GM23338 (cell line): ENCODE data around the gene NSRP1.

ENCODE experiments used
- CREB1 ChIP-seq: fragments of 250-450 bp; sonication (Bioruptor Pico); IDR thresholded peaks from 2 replicates; pipeline ENCODE4 v1.5.0; 2020; ENCODE audit warnings: low read depth, mild to moderate bottlenecking, moderate library complexity
- EZH2 ChIP-seq: fragments of 200-600 bp; sonication (generic); IDR thresholded peaks from one replicate; pipeline ENCODE4 v1.8.0; 2017; ENCODE audit warnings: antibody characterized with exemption, mild to moderate bottlenecking, low read depth; ENCODE audit not compliant: unreplicated experiment
- EZH2phosphoT487 ChIP-seq: fragments of 200-600 bp; sonication (generic); IDR thresholded peaks from one replicate; pipeline ENCODE4 v1.8.1; 2018; ENCODE audit warnings: antibody characterized with exemption; ENCODE audit not compliant: unreplicated experiment
- JUNB ChIP-seq: IDR thresholded peaks from one replicate; pipeline ENCODE4 v1.6.1; 2016; ENCODE audit warnings: antibody characterized with exemption; ENCODE audit not compliant: unreplicated experiment
- NANOG ChIP-seq: IDR thresholded peaks from 2 replicates; pipeline ENCODE4 v1.6.1; 2016; ENCODE audit warnings: antibody characterized with exemption, borderline replicate concordance
- POLR2AphosphoS5 ChIP-seq: IDR thresholded peaks from 2 replicates; pipeline ENCODE4 v1.6.1; 2016; ENCODE audit warnings: antibody characterized with exemption, low read depth
- STAT1 ChIP-seq: IDR thresholded peaks from one replicate; pipeline ENCODE4 v1.6.1; 2016; ENCODE audit warnings: antibody characterized with exemption; ENCODE audit not compliant: unreplicated experiment
- ZNF114 ChIP-seq: fragments of 250-450 bp; sonication (Bioruptor Pico); IDR thresholded peaks from 2 replicates; pipeline ENCODE4 v1.5.0; 2020; ENCODE audit warnings: mild to moderate bottlenecking, moderate library complexity
- ZNF462 ChIP-seq: fragments of 250-450 bp; sonication (Bioruptor Pico); IDR thresholded peaks from 2 replicates; pipeline ENCODE4 v1.5.0; 2020; ENCODE audit warnings: mild to moderate bottlenecking, moderate library complexity
- TF ChIP-seq, protein P1 (sequence below), 2 experiments: fragments of 200-600 bp in 1 of 2; sonication (generic) in 1 of 2; conservative IDR thresholded peaks; 2 replicates each; pipeline versions ENCODE4 v1.5.1 to v1.6.1; 2016 to 2017; ENCODE audit warnings: antibody characterized with exemption in 2 of 2, low read depth in 2 of 2, mild to moderate bottlenecking in 2 of 2, moderate library complexity in 1 of 2
- TF ChIP-seq, protein P2 (sequence below): IDR thresholded peaks from one replicate; pipeline ENCODE4 v1.6.1; 2018; ENCODE audit warnings: antibody characterized with exemption; ENCODE audit not compliant: unreplicated experiment
- TF ChIP-seq, protein P3 (sequence below): IDR thresholded peaks from 2 replicates; pipeline ENCODE4 v1.6.1; 2016; ENCODE audit warnings: antibody characterized with exemption

GRCh38 chr17:30134551-30134950 is 17.9 kb downstream of the NSRP1 start:
- TF ChIP-seq EZH2 (no peak), JUNB (no peak), CREB1 (CRISPR knock-in tag) (no peak), POLR2AphosphoS5 (no peak), EZH2phosphoT487 (no peak), ZNF114 (no peak), NANOG (no peak), STAT1 (no peak), ZNF462 (CRISPR knock-in tag) (no peak)
- TF ChIP-seq, protein P1, sequence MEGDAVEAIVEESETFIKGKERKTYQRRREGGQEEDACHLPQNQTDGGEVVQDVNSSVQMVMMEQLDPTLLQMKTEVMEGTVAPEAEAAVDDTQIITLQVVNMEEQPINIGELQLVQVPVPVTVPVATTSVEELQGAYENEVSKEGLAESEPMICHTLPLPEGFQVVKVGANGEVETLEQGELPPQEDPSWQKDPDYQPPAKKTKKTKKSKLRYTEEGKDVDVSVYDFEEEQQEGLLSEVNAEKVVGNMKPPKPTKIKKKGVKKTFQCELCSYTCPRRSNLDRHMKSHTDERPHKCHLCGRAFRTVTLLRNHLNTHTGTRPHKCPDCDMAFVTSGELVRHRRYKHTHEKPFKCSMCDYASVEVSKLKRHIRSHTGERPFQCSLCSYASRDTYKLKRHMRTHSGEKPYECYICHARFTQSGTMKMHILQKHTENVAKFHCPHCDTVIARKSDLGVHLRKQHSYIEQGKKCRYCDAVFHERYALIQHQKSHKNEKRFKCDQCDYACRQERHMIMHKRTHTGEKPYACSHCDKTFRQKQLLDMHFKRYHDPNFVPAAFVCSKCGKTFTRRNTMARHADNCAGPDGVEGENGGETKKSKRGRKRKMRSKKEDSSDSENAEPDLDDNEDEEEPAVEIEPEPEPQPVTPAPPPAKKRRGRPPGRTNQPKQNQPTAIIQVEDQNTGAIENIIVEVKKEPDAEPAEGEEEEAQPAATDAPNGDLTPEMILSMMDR (conservative IDR thresholded peaks at IDR 0.05; ENCODE audit: low read depth in 2 of 2) = no peak
- TF ChIP-seq, protein P2, sequence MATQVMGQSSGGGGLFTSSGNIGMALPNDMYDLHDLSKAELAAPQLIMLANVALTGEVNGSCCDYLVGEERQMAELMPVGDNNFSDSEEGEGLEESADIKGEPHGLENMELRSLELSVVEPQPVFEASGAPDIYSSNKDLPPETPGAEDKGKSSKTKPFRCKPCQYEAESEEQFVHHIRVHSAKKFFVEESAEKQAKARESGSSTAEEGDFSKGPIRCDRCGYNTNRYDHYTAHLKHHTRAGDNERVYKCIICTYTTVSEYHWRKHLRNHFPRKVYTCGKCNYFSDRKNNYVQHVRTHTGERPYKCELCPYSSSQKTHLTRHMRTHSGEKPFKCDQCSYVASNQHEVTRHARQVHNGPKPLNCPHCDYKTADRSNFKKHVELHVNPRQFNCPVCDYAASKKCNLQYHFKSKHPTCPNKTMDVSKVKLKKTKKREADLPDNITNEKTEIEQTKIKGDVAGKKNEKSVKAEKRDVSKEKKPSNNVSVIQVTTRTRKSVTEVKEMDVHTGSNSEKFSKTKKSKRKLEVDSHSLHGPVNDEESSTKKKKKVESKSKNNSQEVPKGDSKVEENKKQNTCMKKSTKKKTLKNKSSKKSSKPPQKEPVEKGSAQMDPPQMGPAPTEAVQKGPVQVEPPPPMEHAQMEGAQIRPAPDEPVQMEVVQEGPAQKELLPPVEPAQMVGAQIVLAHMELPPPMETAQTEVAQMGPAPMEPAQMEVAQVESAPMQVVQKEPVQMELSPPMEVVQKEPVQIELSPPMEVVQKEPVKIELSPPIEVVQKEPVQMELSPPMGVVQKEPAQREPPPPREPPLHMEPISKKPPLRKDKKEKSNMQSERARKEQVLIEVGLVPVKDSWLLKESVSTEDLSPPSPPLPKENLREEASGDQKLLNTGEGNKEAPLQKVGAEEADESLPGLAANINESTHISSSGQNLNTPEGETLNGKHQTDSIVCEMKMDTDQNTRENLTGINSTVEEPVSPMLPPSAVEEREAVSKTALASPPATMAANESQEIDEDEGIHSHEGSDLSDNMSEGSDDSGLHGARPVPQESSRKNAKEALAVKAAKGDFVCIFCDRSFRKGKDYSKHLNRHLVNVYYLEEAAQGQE = no peak
- TF ChIP-seq, protein P3, sequence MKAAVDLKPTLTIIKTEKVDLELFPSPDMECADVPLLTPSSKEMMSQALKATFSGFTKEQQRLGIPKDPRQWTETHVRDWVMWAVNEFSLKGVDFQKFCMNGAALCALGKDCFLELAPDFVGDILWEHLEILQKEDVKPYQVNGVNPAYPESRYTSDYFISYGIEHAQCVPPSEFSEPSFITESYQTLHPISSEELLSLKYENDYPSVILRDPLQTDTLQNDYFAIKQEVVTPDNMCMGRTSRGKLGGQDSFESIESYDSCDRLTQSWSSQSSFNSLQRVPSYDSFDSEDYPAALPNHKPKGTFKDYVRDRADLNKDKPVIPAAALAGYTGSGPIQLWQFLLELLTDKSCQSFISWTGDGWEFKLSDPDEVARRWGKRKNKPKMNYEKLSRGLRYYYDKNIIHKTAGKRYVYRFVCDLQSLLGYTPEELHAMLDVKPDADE = no peak
